ENCODE data around the gene ZG16B.

GRCh38 chr16:2828876-2829430 is 1.1 kb upstream of the ZG16B start:
- TF ChIP-seq TAF1 (IDR thresholded peaks at IDR 0.05; ENCODE audit: low read depth, low read length) (no peak), POLR2A (IDR thresholded peaks at IDR 0.05; ENCODE audit: low read depth, low read length) (no peak), POLR2AphosphoS5 (IDR thresholded peaks at IDR 0.05; ENCODE audit: low read depth, low read length) (no peak), PAX5 (IDR thresholded peaks at IDR 0.05; ENCODE audit: insufficient read depth, low read length, severe bottlenecking) (no peak), POU2F2 (IDR thresholded peaks at IDR 0.05; ENCODE audit: low read depth, low read length) (no peak), SPI1 (IDR thresholded peaks at IDR 0.05; ENCODE audit: low read depth, low read length) (no peak)

All from GM12891 (cell line).